ENCODE results near the gene COTL1. TPM values are rescaled to one million over a fixed set of nuclear protein-coding genes. Genes with fewer than 3 reads are reported as not detected.

The COTL1 gene
- total RNA-seq, 1 experiment from 2014 or later = 34.1 TPM

DNA sequence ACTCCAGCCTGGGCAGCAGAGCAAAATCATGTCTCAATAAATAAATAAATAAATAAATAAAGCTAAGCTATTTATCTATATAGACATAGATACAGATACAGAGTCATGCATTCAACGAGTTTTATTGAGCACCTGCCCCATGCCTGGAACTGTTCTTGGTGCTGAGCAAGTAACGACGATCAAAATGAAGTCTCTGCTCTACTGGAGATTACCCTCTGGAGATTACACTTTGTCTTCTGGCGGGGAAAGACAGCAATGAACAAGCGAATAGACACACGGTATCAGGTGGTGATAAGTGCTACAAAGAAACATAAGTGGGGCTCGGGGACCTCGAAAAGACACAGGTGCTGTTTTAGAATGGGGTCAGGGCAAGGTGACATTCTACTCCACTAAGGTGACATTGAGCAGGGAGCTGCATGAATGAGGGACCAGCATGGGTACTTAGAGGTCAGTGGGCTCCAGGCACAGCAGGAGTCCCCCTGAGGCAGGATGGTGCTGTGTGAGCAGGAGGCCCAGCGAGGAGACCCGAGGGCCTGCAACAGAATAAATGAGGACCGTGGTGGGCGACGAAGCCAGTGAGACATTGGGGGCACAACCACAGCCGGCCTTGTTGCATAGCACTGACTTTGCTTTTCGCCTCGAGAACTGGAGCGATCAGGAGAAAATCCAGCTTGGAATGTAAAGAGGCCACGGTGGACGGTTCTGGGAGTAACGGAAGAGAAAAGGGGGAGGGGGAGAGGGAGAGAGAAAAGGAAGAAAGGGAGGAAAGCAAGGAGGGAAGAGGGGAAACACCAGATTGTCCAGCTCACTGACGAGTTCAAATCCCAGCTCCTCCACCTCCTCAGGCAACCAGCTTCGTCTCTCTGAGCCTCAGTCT lies 71.0 kb downstream of the COTL1 start:
- CTCF ChIA-PET = no interaction called here
- intact Hi-C loops (cut with micrococcal nuclease; ENCODE audit: unreplicated experiment) = no loop called here
- H3K27me3 ChIP-seq (replicated peaks; ENCODE audit: insufficient read depth, low read depth, low read length, poor library complexity) = no peaks in the 10 kb centered on the region
- no peak overlapping the region for H3K27ac ChIP-seq (ENCODE audit: low read depth, low read length, poor library complexity, severe bottlenecking)
- BruUV-seq (replicated peaks) = no TSS peak
- H3K4me3 ChIP-seq (ENCODE audit: low read depth, low read length, poor library complexity, severe bottlenecking) = no peak overlapping the region
- H3K4me1 ChIP-seq (ENCODE audit: insufficient read depth, low read length, poor library complexity, severe bottlenecking) = peaks cover 3% of the 10 kb centered on the region
- POLR2A ChIA-PET (ENCODE audit: low non-redundant PET) = no interaction called here
- no peak for DNase-seq (ENCODE audit: low spot score)
- no peaks in the 10 kb centered on the region for H3K36me3 ChIP-seq (ENCODE audit: insufficient read depth, low read length, poor library complexity, severe bottlenecking)
- H3K9me3 ChIP-seq (ENCODE audit: low read depth, low read length, poor library complexity, severe bottlenecking) = no peaks in the 10 kb centered on the region
- no peak for TF ChIP-seq EZH2 (IDR thresholded peaks at IDR 0.05; ENCODE audit: borderline replicate concordance, low read depth, low read length, poor library complexity, severe bottlenecking)
- TF ChIP-seq, protein P1, sequence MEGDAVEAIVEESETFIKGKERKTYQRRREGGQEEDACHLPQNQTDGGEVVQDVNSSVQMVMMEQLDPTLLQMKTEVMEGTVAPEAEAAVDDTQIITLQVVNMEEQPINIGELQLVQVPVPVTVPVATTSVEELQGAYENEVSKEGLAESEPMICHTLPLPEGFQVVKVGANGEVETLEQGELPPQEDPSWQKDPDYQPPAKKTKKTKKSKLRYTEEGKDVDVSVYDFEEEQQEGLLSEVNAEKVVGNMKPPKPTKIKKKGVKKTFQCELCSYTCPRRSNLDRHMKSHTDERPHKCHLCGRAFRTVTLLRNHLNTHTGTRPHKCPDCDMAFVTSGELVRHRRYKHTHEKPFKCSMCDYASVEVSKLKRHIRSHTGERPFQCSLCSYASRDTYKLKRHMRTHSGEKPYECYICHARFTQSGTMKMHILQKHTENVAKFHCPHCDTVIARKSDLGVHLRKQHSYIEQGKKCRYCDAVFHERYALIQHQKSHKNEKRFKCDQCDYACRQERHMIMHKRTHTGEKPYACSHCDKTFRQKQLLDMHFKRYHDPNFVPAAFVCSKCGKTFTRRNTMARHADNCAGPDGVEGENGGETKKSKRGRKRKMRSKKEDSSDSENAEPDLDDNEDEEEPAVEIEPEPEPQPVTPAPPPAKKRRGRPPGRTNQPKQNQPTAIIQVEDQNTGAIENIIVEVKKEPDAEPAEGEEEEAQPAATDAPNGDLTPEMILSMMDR (conservative IDR thresholded peaks at IDR 0.05; ENCODE audit: low read depth, low read length) = no peak

DNA sequence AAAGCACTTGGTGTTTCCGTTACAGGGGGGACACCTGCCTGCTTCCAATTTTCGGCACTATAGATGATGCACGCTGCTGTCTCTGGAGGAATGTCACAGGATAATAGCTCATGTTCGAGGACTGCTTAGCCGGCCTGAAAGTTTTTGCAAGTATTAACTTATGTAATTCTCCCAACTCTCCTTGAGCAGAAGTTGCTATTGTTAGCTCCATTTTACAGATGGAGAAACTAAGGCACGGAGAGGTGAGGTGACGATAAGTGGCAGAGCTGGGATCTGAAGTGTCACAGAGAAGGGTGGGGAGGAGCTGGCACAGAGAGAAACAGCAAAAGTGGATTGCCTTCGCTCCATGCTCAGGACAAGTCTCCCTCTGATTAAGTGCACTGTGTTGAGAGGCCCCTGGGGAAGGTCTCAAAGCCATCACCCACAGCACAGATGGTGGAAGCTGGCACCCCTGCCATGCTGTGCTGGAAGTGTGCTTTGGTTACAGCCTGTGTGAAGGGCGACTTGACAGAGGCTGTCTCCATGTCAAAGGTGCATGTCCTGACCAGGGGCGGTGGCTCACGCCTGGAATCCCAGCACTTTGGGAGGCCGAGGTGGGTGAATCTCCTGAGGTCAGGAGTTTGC lies 72.7 kb downstream of the COTL1 start:
- Histone ChIP-seq H3K9me3 (ENCODE audit: low read depth, low read length, poor library complexity, severe bottlenecking) (no peaks in the 10 kb centered on the region), H3K27ac (ENCODE audit: low read depth, low read length, poor library complexity, severe bottlenecking) (no peak overlapping the region), H3K4me1 (ENCODE audit: insufficient read depth, low read length, poor library complexity, severe bottlenecking) (peaks cover 3% of the 10 kb centered on the region), H3K27me3 (replicated peaks; ENCODE audit: insufficient read depth, low read depth, low read length, poor library complexity) (no peaks in the 10 kb centered on the region), H3K36me3 (ENCODE audit: insufficient read depth, low read length, poor library complexity, severe bottlenecking) (no peaks in the 10 kb centered on the region), H3K4me3 (ENCODE audit: low read depth, low read length, poor library complexity, severe bottlenecking) (no peak overlapping the region)
- CTCF ChIA-PET = interaction anchor here (0.6 kb wide), 1 partner anchor 282 kb away, joined by 4 read pairs; no protein-coding TSS in a partner anchor
- TF ChIP-seq EZH2 (IDR thresholded peaks at IDR 0.05; ENCODE audit: borderline replicate concordance, low read depth, low read length, poor library complexity, severe bottlenecking) = no peak
- TF ChIP-seq, protein P1 (conservative IDR thresholded peaks at IDR 0.05; ENCODE audit: low read depth, low read length) = no peak
- intact Hi-C loops (cut with micrococcal nuclease; ENCODE audit: unreplicated experiment) = no loop called here
- no TSS peak for BruUV-seq (replicated peaks)
- DNase-seq (ENCODE audit: low spot score) = no peak
- POLR2A ChIA-PET (ENCODE audit: low non-redundant PET) = no interaction called here

DNA sequence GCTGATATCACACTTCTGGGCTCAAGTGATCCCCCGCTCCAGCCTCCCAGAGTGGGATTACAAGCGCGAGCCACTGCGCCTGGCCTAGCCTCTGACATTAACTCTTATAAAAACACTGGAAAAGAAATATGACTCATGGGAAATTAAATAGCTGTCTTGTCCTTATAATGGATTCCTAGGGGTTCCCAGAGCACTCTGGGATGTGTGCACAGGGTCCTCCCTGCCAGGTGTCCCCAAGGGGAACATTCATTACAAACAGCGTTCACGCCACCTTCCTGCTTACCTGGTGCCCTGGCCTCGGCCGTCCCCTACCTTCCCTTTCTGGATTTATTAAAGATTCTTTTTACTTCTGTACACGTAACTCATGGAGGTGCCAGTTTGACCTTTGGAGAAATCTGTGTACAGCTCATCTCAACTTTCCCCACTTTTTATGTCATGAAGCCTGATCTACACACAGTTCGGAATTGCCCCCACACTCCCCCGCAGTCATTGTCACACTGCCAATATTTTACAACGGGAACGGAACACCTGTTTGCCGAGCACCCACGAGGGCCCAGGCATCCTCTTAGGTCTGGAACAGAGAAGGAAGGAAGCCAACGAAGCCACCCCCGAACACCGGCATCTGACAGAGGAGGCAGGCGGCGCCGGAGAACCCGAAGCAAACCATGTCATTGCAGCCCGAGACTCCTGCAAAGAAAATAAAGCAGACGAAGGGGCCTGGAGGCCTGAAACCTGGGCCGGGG lies 73.7 kb downstream of the COTL1 start:
- no peaks in the 10 kb centered on the region for H3K36me3 ChIP-seq (ENCODE audit: insufficient read depth, low read length, poor library complexity, severe bottlenecking)
- no peak overlapping the region for H3K27ac ChIP-seq (ENCODE audit: low read depth, low read length, poor library complexity, severe bottlenecking)
- intact Hi-C loops (cut with micrococcal nuclease; ENCODE audit: unreplicated experiment) = no loop called here
- POLR2A ChIA-PET (ENCODE audit: low non-redundant PET) = no interaction called here
- H3K9me3 ChIP-seq (ENCODE audit: low read depth, low read length, poor library complexity, severe bottlenecking) = no peaks in the 10 kb centered on the region
- CTCF ChIA-PET = no interaction called here
- BruUV-seq (replicated peaks) = no TSS peak
- no peak for TF ChIP-seq EZH2 (IDR thresholded peaks at IDR 0.05; ENCODE audit: borderline replicate concordance, low read depth, low read length, poor library complexity, severe bottlenecking)
- TF ChIP-seq, protein P1 (conservative IDR thresholded peaks at IDR 0.05; ENCODE audit: low read depth, low read length) = no peak
- peaks cover 3% of the 10 kb centered on the region for H3K4me1 ChIP-seq (ENCODE audit: insufficient read depth, low read length, poor library complexity, severe bottlenecking)
- H3K27me3 ChIP-seq (replicated peaks; ENCODE audit: insufficient read depth, low read depth, low read length, poor library complexity) = no peaks in the 10 kb centered on the region
- H3K4me3 ChIP-seq (ENCODE audit: low read depth, low read length, poor library complexity, severe bottlenecking) = no peak overlapping the region
- DNase-seq (ENCODE audit: low spot score) = no peak
